ENCODE measurements around the gene MTFR1L.

The MTFR1L gene

DNA sequence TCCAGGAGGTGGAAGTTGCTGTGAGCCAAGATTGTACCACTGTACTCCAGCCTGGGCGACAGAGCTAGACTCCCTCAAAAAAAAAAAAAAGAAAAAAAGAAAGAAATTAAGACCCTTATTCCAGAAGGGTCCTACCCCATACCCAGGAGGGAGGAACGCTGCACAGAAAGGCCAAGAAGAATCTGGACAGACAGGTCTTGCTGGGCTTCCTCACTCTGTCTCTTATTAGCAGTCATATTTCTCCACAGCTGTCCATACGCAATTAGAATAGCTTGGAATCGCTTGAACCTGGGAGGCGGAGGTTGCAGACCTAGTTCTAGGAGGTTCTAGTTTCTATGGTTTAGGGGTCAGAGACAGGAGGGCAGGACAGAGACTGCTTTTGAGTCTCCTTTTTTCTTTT is 58.9 kb downstream of the MTFR1L start:
- DNase-seq (no peak), ATAC-seq (no peak)

DNA sequence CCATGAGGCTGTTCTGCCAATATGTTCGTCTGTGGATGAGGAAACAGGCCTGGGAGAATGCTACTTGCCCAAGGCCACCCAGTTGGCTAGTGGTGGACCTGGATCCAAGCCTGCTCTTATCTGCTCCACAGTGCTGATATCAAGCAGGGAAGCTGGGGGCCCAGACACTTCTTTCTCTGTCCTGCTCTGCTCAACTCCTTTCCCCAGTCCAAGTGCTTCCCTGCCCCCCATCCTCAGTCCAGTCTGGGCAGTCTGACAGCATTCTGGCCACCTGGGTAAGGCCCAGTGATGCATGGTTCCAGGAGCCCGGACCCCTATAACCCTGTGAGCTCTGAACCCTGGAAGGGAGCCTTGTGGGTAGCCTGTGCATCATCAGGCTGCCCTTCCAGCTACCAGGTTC is 59.9 kb downstream of the MTFR1L start:
- ATAC-seq = no peak

DNA sequence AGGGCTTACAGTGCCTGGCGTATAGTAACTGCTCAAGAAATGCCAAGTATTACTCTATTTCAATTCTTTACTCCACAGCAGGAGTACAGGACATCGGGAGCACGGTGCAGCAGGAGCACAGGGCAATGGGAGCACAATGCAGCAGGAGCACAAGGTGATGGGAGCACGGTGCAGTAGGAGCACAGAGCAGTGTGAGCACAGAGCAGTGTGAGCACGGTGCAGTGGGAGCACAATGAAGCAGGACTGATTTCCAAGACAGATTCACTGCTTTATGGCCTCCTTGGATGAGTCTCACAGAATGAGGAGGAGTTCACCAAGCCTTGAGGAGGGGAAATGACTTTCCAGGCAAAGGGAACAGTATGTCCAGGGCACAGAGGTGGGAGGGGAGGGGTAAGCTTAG is 60.8 kb downstream of the MTFR1L start:
- no peak for DNase-seq

More for the DNA sequence above, 59.9 kb downstream of the MTFR1L start:
- DNase-seq = no peak

DNA sequence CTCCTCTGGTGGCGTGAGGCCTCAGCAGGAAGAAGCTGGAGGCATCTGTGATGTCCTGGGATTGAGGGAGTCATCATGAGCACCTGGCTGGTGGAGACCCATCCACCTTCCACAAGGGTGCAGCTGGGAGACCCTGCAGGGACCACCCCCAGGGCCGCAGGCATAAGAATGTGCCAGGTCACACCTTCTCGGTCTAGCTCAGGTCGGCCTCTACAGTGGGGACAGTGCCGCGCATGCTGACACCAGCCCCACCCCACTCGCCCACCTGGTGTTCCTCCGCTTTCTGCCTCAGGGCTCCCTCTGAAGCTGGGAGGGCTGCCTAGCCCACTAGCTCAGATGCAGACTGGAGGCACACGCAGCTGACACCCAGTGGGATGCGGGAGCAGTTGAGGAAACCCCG is 61.5 kb downstream of the MTFR1L start:
- ATAC-seq (no peak), DNase-seq (no peak)

More for the DNA sequence above, 60.8 kb downstream of the MTFR1L start:
- no peak for ATAC-seq

All from stimulated activated naive CD8-positive, alpha-beta T cell treated with anti-CD3 and anti-CD28 coated beads, Interleukin-15, Interleukin-2, amounts not matched to agents 100 U/mL and 50 U/mL, for 24 hours (primary cell).